Measurements from ENCODE around the gene PARG.
A peak's percentile ranks its signal among the peaks of the same experiment; 100 is the strongest.
"Not testable (repeated sequence)": the region's sequence is repeated elsewhere in the genome, so short reads cannot be mapped to it uniquely, and the experiment has no call there.

Gene PARG

DNA sequence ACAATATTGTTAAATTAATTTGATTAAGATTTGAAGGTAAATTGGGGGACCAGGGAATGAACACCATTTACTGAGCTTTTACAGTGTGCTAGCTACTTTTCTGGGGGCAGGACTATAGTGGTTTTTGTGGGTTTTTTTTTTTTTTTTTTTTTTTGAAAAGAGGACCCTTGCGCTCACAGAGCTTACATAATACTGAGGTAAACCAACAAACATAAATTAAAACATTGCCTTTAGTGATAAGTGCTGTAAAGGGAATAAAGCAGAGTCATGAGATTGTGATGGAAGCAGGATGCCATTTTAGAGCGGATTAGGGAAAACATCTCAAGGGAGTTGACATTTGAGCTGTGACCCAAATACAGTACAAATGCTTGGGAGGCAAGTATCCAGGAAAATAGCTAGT lies 1.8 kb upstream of the PARG start:
- H3K9ac ChIP-seq (ENCODE audit: low read length); H3K4me3 ChIP-seq (ENCODE audit: low read depth, low read length); H3K4me1 ChIP-seq (ENCODE audit: control insufficient read depth, insufficient read depth, low read length); H3K27me3 ChIP-seq (ENCODE audit: control insufficient read depth, insufficient read depth, low read length); H3K9me3 ChIP-seq (ENCODE audit: control insufficient read depth, insufficient read depth, low read depth, low read length); H3K27ac ChIP-seq (ENCODE audit: low read depth, low read length): not testable (repeated sequence)
- peaks cover 15% of the 10 kb centered on the region for H3K36me3 ChIP-seq (ENCODE audit: control insufficient read depth, insufficient read depth, low read length)

DNA sequence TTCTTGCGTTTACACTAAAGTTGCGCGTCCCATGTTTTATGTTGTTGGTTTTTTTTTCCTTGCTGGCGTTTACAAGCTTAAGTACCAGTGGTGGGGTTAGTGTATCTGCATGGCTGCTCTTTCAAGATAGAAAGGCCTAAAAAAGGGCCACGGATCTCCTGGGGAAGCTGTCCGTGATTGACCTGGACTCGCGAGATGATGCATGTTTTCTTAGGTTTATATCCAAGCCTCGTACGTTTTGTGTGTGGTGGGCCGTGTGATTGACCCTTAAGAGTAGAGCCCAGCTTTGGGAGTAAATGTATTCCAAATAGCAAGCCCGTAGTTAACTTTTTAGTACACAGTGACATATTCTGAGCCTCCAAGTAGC lies 495 bp upstream of the PARG start:
- Histone ChIP-seq H3K36me3 (ENCODE audit: control insufficient read depth, insufficient read depth, low read length) (peaks cover 15% of the 10 kb centered on the region), H3K27ac (ENCODE audit: low read depth, low read length) (peak overlapping the region; percentile 81; the same call in 1 of the 2 replicates), H3K9ac (ENCODE audit: low read length) (peak overlapping the region; percentile 83), H3K4me3 (ENCODE audit: low read depth, low read length) (peak overlapping the region; percentile 65)
- not testable (repeated sequence) for H3K27me3 ChIP-seq (ENCODE audit: control insufficient read depth, insufficient read depth, low read length); H3K4me1 ChIP-seq (ENCODE audit: control insufficient read depth, insufficient read depth, low read length); H3K9me3 ChIP-seq (ENCODE audit: control insufficient read depth, insufficient read depth, low read depth, low read length)

DNA sequence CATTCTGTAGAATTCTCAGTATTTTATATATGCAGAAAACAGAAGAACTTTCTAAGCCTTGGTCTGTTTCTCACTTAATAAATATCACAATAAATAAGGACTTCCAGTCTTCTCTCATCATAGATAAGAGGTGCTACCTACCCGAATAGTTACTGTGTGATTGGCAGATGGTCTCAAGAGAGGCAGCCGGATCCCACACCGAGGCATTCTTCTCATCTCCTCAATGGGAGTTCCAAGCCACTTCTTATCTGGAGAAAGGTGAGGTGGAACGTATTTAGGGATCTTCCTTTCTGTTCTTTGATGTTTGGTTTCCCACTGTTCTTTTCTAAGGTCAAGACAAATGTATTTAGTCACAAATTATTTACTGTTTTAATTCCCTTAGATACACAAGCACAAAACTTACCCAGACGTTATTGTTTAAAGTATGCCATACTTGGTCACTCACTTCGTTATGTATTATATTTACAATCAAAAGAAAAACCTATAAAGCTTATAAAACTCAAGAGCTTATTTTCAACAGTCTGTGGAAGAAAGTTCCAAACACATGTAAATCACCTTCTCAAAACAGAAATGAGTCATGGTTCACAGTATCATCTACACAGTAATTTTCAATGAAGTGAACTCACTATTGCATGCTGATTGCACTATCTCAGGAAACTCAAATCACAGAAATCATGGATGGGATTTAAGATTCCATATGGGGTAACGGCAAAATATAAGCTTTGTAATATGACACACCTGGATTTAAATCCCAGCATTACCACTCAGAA lies 9.7 kb downstream of the PARG start:
- H3K9me3 ChIP-seq (ENCODE audit: control insufficient read depth, insufficient read depth, low read depth, low read length); H3K9ac ChIP-seq (ENCODE audit: low read length); H3K36me3 ChIP-seq (ENCODE audit: control insufficient read depth, insufficient read depth, low read length); H3K27ac ChIP-seq (ENCODE audit: low read depth, low read length); H3K4me1 ChIP-seq (ENCODE audit: control insufficient read depth, insufficient read depth, low read length); H3K4me3 ChIP-seq (ENCODE audit: low read depth, low read length); H3K27me3 ChIP-seq (ENCODE audit: control insufficient read depth, insufficient read depth, low read length): not testable (repeated sequence)

DNA sequence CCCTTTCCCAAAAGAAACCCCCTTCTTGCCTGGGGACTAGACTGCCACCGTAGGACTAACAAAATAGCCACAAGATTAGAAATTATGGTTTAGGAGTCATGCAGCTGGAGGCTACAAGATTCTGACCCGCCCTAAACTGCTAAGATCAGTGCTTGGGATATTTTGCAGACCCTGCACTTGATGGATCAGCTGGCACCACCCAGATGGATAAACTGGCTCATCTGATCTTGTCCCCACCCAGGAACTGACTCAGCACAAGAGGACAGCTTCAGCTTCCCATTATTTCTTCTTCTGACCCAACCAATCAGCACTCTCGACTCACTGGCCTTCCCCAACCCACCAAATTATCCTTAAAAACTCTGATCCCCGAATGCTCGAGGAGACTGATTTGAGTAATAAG lies 10.6 kb downstream of the PARG start:
- not testable (repeated sequence) for H3K27me3 ChIP-seq (ENCODE audit: control insufficient read depth, insufficient read depth, low read length); H3K4me1 ChIP-seq (ENCODE audit: control insufficient read depth, insufficient read depth, low read length); H3K36me3 ChIP-seq (ENCODE audit: control insufficient read depth, insufficient read depth, low read length); H3K9ac ChIP-seq (ENCODE audit: low read length); H3K27ac ChIP-seq (ENCODE audit: low read depth, low read length); H3K4me3 ChIP-seq (ENCODE audit: low read depth, low read length); H3K9me3 ChIP-seq (ENCODE audit: control insufficient read depth, insufficient read depth, low read depth, low read length)

DNA sequence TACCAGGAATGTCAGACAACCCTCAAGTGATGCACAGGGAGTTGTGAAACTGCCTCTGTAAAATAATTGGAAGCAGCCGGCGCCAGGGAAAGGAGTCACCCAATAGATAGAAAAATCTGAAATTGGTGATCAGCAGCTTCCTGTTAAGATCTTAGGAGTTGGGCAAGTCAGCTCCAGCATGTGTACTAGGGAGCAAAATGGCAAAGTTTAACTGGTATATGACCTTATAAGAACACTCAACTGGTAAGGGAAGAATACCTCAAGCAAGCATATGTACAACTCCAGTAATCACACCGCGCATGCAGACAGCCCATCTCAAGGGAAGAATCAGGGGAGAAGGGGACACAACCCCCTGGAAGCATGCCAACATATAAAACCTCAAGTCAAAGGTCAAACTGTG lies 18.3 kb downstream of the PARG start:
- H3K9ac ChIP-seq (ENCODE audit: low read length); H3K4me1 ChIP-seq (ENCODE audit: control insufficient read depth, insufficient read depth, low read length); H3K36me3 ChIP-seq (ENCODE audit: control insufficient read depth, insufficient read depth, low read length); H3K9me3 ChIP-seq (ENCODE audit: control insufficient read depth, insufficient read depth, low read depth, low read length); H3K4me3 ChIP-seq (ENCODE audit: low read depth, low read length); H3K27ac ChIP-seq (ENCODE audit: low read depth, low read length); H3K27me3 ChIP-seq (ENCODE audit: control insufficient read depth, insufficient read depth, low read length): not testable (repeated sequence)

DNA sequence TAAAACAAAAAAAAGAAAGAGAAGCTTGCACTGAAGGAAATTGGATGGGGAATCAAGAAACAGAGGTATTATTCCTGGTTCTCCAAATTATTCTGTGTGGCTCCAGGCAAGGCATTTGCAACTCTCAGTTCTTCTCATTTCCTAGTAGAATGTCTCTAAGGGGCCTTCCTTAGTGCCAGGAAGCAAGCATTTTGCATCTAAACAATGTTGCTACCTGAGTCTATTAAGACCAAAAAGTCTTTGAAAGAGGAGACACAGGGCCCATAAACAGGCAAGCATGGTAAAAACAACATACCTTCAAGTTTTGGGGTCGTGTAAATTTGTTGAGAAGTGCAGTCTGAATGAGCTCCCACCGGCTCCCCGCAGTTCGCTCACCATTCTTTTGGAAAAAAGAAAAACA lies 19.8 kb downstream of the PARG start:
- H3K4me3 ChIP-seq (ENCODE audit: low read depth, low read length); H3K9ac ChIP-seq (ENCODE audit: low read length); H3K27me3 ChIP-seq (ENCODE audit: control insufficient read depth, insufficient read depth, low read length); H3K9me3 ChIP-seq (ENCODE audit: control insufficient read depth, insufficient read depth, low read depth, low read length); H3K36me3 ChIP-seq (ENCODE audit: control insufficient read depth, insufficient read depth, low read length); H3K27ac ChIP-seq (ENCODE audit: low read depth, low read length); H3K4me1 ChIP-seq (ENCODE audit: control insufficient read depth, insufficient read depth, low read length): not testable (repeated sequence)

DNA sequence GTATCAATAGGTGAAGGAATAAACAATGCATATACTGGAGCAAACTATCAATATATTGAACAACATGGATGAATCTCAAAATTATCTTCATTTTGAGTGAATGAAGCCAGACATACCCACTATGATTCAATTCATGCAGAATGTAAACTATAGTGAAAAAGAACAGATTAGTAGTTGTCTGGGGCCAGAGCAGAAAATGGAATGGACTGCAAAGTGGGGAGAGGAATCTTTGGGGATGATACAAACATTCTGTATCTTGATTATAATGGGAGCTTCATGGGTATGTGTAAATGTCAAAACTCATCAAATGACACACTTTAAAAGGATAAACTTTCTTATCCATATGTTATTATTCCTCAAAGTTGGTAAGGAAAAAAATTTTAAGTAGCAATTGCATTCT lies 23.9 kb downstream of the PARG start:
- H3K4me3 ChIP-seq (ENCODE audit: low read depth, low read length); H3K9ac ChIP-seq (ENCODE audit: low read length); H3K27ac ChIP-seq (ENCODE audit: low read depth, low read length); H3K4me1 ChIP-seq (ENCODE audit: control insufficient read depth, insufficient read depth, low read length); H3K27me3 ChIP-seq (ENCODE audit: control insufficient read depth, insufficient read depth, low read length); H3K9me3 ChIP-seq (ENCODE audit: control insufficient read depth, insufficient read depth, low read depth, low read length): not testable (repeated sequence)
- peaks cover 17% of the 10 kb centered on the region for H3K36me3 ChIP-seq (ENCODE audit: control insufficient read depth, insufficient read depth, low read length)

DNA sequence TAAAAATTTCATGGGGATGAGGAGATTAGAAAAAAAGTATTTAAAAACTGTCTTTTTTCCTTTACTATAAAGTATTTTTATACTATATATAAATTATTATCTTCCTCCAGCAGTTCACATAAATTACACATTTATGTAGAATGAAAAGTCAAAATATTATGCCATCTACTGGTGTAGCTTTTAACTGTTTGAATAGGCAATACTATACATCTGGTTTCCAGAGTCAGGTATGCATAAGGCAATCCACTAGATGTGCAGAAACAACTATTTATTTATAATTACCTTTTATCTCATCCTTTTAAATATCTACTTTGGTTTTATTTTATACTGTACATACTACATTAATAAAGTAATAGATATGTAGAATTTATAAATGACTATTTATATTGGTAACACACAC lies 25.4 kb downstream of the PARG start:
- not testable (repeated sequence) for H3K27ac ChIP-seq (ENCODE audit: low read depth, low read length); H3K9me3 ChIP-seq (ENCODE audit: control insufficient read depth, insufficient read depth, low read depth, low read length); H3K9ac ChIP-seq (ENCODE audit: low read length); H3K4me1 ChIP-seq (ENCODE audit: control insufficient read depth, insufficient read depth, low read length); H3K4me3 ChIP-seq (ENCODE audit: low read depth, low read length); H3K27me3 ChIP-seq (ENCODE audit: control insufficient read depth, insufficient read depth, low read length)
- H3K36me3 ChIP-seq (ENCODE audit: control insufficient read depth, insufficient read depth, low read length), result peaks cover 17% of the 10 kb centered on the region

DNA sequence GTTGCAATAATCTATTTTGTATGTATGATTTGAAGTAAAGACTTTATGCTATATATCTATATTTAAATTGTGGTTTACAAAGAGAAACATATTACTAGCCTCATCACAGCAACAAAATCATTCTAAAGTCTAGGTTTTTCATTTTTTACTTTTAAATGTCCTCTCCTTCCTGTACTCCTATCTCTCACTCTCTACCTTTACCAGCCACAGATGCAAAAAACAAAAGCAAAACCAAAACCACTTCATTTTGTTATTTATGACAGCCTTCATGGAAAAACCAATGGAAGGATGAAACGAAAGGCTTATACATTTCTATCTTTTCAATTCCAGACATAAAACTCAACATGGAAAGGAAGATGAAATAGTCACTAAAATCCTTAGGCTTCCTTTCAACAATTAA lies 31.5 kb downstream of the PARG start:
- H3K27ac ChIP-seq (ENCODE audit: low read depth, low read length); H3K4me1 ChIP-seq (ENCODE audit: control insufficient read depth, insufficient read depth, low read length); H3K27me3 ChIP-seq (ENCODE audit: control insufficient read depth, insufficient read depth, low read length); H3K9ac ChIP-seq (ENCODE audit: low read length); H3K36me3 ChIP-seq (ENCODE audit: control insufficient read depth, insufficient read depth, low read length); H3K9me3 ChIP-seq (ENCODE audit: control insufficient read depth, insufficient read depth, low read depth, low read length); H3K4me3 ChIP-seq (ENCODE audit: low read depth, low read length): not testable (repeated sequence)

DNA sequence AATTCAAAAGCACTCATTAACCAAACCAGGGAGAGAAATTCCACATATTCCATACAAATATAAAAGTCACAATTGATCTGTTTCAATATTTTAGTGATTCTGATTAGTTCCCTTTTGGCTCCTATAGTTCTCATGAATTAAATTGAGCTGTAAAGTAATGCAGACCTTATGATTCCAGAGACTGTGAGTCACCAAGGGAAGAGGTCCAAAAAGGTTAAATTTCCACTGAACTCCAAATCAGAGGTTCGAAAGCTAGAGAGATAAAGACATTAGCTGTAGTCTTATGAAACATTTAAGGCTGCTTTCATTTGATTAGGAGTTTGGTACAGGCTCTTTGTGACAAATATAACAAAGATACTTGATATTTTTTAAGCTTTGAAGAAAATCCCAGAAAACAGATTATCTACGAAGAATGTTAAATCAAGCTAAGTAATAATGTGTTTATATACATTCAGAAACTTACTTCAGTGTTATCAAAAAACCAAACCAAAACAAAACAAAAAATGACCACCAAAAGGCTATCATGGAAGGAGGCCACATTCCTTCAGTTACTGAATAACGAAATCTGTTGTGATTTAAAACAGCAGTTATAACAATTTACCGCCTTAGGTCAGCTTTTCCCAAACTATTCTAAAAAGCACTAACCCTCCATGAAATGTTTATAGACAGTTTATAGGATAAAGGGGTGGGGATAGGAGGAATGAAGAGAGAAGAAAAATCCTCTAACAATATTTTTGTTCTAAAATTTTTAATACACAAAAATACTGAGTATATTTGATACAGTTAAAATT lies 33.3 kb downstream of the PARG start:
- H3K36me3 ChIP-seq (ENCODE audit: control insufficient read depth, insufficient read depth, low read length); H3K4me3 ChIP-seq (ENCODE audit: low read depth, low read length); H3K9me3 ChIP-seq (ENCODE audit: control insufficient read depth, insufficient read depth, low read depth, low read length); H3K27ac ChIP-seq (ENCODE audit: low read depth, low read length); H3K4me1 ChIP-seq (ENCODE audit: control insufficient read depth, insufficient read depth, low read length); H3K9ac ChIP-seq (ENCODE audit: low read length); H3K27me3 ChIP-seq (ENCODE audit: control insufficient read depth, insufficient read depth, low read length): not testable (repeated sequence)

DNA sequence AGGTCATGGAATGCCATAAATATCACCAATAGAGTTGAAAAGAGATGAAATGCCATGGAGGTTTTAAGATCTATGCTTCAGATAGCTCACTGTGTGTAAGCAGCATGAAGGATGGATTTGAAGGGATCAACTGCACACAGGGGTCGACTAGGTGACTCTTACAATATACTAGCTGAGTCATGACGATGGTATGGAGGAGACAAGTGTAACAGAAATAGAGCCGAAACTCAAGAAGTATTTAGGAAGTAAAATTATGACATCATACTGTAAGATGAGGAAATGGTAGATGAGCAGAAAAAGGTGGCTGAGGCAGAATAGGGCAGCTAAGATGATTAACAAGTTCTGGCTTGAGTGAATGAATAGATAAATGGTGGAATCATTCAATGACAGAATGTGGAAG lies 38.0 kb downstream of the PARG start:
- H3K36me3 ChIP-seq (ENCODE audit: control insufficient read depth, insufficient read depth, low read length); H3K9ac ChIP-seq (ENCODE audit: low read length); H3K27ac ChIP-seq (ENCODE audit: low read depth, low read length); H3K4me3 ChIP-seq (ENCODE audit: low read depth, low read length); H3K27me3 ChIP-seq (ENCODE audit: control insufficient read depth, insufficient read depth, low read length); H3K4me1 ChIP-seq (ENCODE audit: control insufficient read depth, insufficient read depth, low read length); H3K9me3 ChIP-seq (ENCODE audit: control insufficient read depth, insufficient read depth, low read depth, low read length): not testable (repeated sequence)

Measured in HUES6 (cell line).